Calu3 (cell line): ENCODE results near the gene GDI1. TPM values are rescaled to one million over a fixed set of nuclear protein-coding genes. Genes with fewer than 3 reads are reported as not detected.
A peak's percentile ranks its signal among the peaks of the same experiment; 100 is the strongest.

Source experiments
- BruUV-seq: library from RNA; stranded (reverse); fragments of 400-500 nt; replicated peaks from 2 replicates; lab custom pipeline; 2021; lab: Mats Ljungman, UMichigan
- CTCF ChIA-PET: fragments of 300-600 bp; sonication (Branson Sonifier 250); formaldehyde crosslinking; loops from one replicate; lab custom pipeline; 2022; ENCODE audit warnings: antibody characterized with exemption; lab: Charles Lee
- DNase-seq: peaks from one replicate; pipeline ENCODE4 v3.0.0; 2022
- H3K27ac Mint-ChIP-seq: one replicate; pipeline ENCODE4 v1.8.0; 2022; ENCODE audit warnings: mixed read lengths; ENCODE audit not compliant: unreplicated experiment
- H3K27me3 Mint-ChIP-seq: one replicate; pipeline ENCODE4 v1.8.0; 2022; ENCODE audit warnings: mixed read lengths; ENCODE audit not compliant: unreplicated experiment
- H3K36me3 Mint-ChIP-seq: one replicate; pipeline ENCODE4 v1.8.0; 2022; ENCODE audit warnings: mild to moderate bottlenecking, moderate library complexity, mixed read lengths; ENCODE audit not compliant: insufficient read depth, unreplicated experiment
- H3K4me1 Mint-ChIP-seq: one replicate; pipeline ENCODE4 v1.8.0; 2022; ENCODE audit warnings: mild to moderate bottlenecking, low read depth, mixed read lengths; ENCODE audit not compliant: unreplicated experiment
- H3K4me3 Mint-ChIP-seq: one replicate; pipeline ENCODE4 v1.8.0; 2022; ENCODE audit warnings: mild to moderate bottlenecking, low read depth, moderate library complexity, mixed read lengths; ENCODE audit not compliant: unreplicated experiment
- H3K9me3 Mint-ChIP-seq: one replicate; pipeline ENCODE4 v1.8.0; 2022; ENCODE audit warnings: low read depth, mixed read lengths; ENCODE audit not compliant: unreplicated experiment
- CTCF ChIP-seq: fragments of 200-600 bp; IDR thresholded peaks from one replicate; pipeline ENCODE4 v1.8.0; 2022; ENCODE audit warnings: antibody characterized with exemption; ENCODE audit not compliant: unreplicated experiment
- intact Hi-C: fragments of 100-400 bp; cut with micrococcal nuclease; formaldehyde crosslinking; loops from one replicate; pipeline ENCODE4 v1.10.0; 2022; ENCODE audit not compliant: unreplicated experiment
- total RNA-seq: library from RNA; stranded (reverse); gene quantifications from 2 replicates; pipeline ENCODE4 v1.2.3, GENCODE V29; 2022

GDI1 gene
- total RNA-seq, 1 experiment from 2014 or later, result 118 TPM

DNA sequence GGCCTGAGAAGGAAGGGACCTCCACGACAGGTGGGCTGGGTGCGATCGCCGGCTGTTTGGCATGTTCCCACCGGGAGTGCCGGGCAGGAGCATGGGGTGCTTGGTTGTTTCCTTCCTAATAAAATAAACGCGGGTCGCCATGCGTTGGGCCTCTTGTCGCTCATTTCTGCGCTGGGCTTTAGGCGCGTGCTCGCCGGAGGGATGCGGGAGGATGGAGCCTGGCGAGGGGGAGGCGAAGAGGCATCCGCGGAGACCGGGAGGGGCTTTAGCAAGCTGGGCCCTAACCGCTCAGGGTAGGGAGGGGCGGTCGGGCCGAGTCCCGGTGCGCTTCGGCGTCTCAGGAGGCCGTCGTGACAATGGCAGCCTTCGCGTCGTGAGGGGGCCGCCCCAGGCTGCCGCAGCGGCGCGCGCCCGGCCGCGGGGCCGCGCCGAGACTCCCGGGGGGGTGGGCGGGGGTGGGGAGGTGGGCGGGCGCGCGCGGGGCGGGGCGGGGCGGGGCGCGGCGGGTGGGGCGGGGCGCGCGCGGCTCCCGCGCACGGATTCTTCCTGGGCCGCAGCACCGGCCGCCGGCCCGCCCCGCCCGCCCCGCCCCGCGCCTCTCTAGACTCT, 476 bp upstream of the GDI1 start:
- Mint-ChIP-seq H3K27ac (no peak overlapping the region), H3K36me3 (peaks cover 55% of the 10 kb centered on the region), H3K4me3 (peak overlapping the region; percentile 76), H3K9me3 (no peaks in the 10 kb centered on the region), H3K4me1 (no peaks in the 10 kb centered on the region), H3K27me3 (no peaks in the 10 kb centered on the region)
- intact Hi-C loops, result no loop called here
- CTCF ChIA-PET, result no interaction called here
- DNase-seq, result no peak
- no TSS peak for BruUV-seq
- TF ChIP-seq CTCF, result no peak

DNA sequence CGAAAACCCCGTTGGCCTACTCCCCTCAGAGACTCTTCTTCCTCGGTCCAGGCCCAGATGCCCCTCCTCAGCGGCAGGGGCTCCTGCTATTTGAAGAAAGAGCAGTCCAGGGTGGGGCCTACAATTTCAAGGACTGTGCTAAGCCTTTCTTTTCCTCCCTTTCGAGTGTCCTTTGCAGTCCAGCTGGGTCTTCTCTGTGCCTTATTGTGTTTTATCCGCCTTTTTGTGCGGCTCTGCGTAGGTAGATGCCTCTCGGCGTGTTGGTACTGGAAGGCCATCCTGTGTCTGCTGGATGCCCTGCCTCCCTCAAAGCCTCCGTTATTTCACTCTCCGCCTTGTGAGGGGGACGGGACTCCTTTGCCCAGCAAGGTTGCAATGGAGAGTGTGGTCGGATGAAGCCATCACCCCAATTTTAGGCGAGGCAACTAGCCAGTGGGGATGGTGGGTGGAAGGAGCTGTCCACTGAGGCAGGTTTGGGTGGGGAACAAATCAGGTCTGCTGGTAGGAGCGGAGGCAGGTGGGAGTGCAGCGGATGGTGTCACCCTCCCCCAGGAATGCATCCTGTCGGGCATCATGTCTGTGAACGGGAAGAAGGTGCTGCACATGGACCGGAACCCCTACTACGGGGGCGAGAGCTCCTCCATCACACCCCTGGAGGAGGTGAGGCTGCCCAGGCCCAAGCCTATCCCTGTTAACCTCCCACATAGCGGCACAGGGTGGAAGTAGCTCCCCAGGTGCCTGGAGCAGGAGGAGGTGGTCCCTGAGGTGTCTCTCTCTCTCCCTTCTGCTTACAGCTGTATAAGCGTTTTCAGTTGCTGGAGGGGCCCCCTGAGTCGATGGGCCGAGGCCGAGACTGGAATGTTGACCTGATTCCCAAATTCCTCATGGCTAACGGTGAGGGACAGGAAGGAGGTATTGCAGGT, 1.3 kb downstream of the GDI1 start:
- DNase-seq, result no peak
- CTCF ChIA-PET, result no interaction called here
- peaks cover 8% of the 10 kb centered on the region for H3K4me1 Mint-ChIP-seq
- intact Hi-C loops, result no loop called here
- no TSS peak for BruUV-seq
- H3K27ac Mint-ChIP-seq, result peak overlapping the region; percentile 72
- H3K36me3 Mint-ChIP-seq, result peaks cover 62% of the 10 kb centered on the region
- no peak for TF ChIP-seq CTCF
- peak overlapping the region; percentile 76 for H3K4me3 Mint-ChIP-seq
- no peaks in the 10 kb centered on the region for H3K27me3 Mint-ChIP-seq
- H3K9me3 Mint-ChIP-seq, result no peaks in the 10 kb centered on the region

GRCh38 chrX:154439841-154440240, 2.9 kb downstream of the GDI1 start:
- Mint-ChIP-seq H3K9me3 (no peaks in the 10 kb centered on the region), H3K4me3 (no peak overlapping the region), H3K36me3 (peaks cover 78% of the 10 kb centered on the region), H3K27me3 (no peaks in the 10 kb centered on the region), H3K4me1 (peaks cover 14% of the 10 kb centered on the region), H3K27ac (no peak overlapping the region)
- CTCF ChIA-PET, result no interaction called here
- intact Hi-C loops, result no loop called here
- TF ChIP-seq CTCF, result no peak
- BruUV-seq, result no TSS peak
- DNase-seq, result no peak

DNA sequence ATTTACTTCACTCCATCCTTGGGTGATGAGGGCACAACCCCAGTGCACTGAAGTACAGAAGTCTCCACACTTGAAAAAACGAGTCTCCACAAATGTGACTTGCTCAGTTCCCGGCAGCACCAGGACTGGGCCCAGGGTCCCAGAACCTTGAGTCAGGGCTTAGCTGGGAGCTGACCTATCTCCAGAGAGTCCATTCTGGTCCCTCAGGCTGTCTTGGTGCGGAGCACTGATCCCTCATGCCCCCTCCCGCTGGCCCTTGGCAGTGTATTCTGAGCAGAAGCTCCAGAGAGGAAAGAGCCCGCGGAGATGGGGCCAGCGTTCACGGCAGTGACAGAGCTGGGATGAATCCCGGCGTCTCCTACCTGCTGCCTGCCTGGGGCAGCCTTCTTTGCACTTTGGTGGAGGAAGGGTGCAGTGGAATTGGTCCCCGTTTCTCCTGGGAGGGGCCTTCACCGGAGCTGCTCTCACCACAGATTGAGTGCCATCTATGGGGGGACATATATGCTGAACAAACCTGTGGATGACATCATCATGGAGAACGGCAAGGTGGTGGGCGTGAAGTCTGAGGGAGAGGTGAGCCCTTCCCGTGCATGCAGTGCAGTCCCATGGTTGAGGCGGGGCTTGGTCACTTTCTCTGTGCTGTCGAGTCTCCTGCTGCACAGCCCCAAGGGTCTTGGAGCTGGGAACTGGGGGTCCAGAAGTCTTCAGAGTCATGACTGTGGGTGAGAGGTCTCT, 3.8 kb downstream of the GDI1 start:
- Mint-ChIP-seq H3K27ac (no peak overlapping the region), H3K9me3 (no peaks in the 10 kb centered on the region)

More for the DNA sequence above, 3.8 kb downstream of the GDI1 start:
- H3K4me3 Mint-ChIP-seq, result no peak overlapping the region
- peaks cover 14% of the 10 kb centered on the region for H3K4me1 Mint-ChIP-seq
- intact Hi-C loops, result no loop called here
- no TSS peak for BruUV-seq
- CTCF ChIA-PET, result interaction anchor here (0.6 kb wide), 1 partner anchor 91 kb away, joined by 4 read pairs; no protein-coding TSS in a partner anchor
- H3K27me3 Mint-ChIP-seq, result no peaks in the 10 kb centered on the region
- TF ChIP-seq CTCF, result no peak
- H3K36me3 Mint-ChIP-seq, result peaks cover 76% of the 10 kb centered on the region
- no peak for DNase-seq
